Body of pancreas (tissue), 4 donors: ENCODE measurements around the gene RPH3AL.
"Not testable (repeated sequence)": the region's sequence is repeated elsewhere in the genome, so short reads cannot be mapped to it uniquely, and the experiment has no call there.

Experiments used
- CTCF ChIP-seq, 7 experiments: fragments of 450-650 bp in 4 of 7; fragments of 200-600 bp in 3 of 7; sonication (generic) in 3 of 7; IDR thresholded peaks; one replicate each; pipeline ENCODE4 v1.5.1; 2016 to 2019; ENCODE audit warnings: antibody characterized with exemption in 7 of 7
- POLR2A ChIP-seq, 3 donors: fragments of 450-650 bp; IDR thresholded peaks; one replicate each; pipeline ENCODE4 v1.6.1; 2016; ENCODE audit warnings: antibody characterized with exemption in 3 of 3, mild to moderate bottlenecking in 2 of 3

GRCh38 chr17:314614-314944 is 38.0 kb downstream of the RPH3AL start:
- TF ChIP-seq POLR2A, CTCF (IDR thresholded peaks at IDR 0.05): not testable (repeated sequence)
